ENCODE measurements around the gene ZC3H7B.
"Not testable (repeated sequence)": the region's sequence is repeated elsewhere in the genome, so short reads cannot be mapped to it uniquely, and the experiment has no call there.

The ZC3H7B gene

GRCh38 chr22:41301085-41302020, at the start of gene ZC3H7B:
Gene ZC3H7B (plus strand): TSS chr22:41301525. CDS start chr22:41320661, 19,136 bp downstream.
- peak; percentile 77 for DNase-seq

- no peak for DNase-seq
Measured at GRCh38 chr22:41252365-41252764, 49.0 kb upstream of the ZC3H7B start.

GRCh38 chr22:41254230-41254629, 47.1 kb upstream of the ZC3H7B start:
- no peak for DNase-seq

- DNase-seq: no peak
Measured at GRCh38 chr22:41256254-41257253, 44.8 kb upstream of the ZC3H7B start.

GRCh38 chr22:41257696-41258095, 43.6 kb upstream of the ZC3H7B start:
- DNase-seq: no peak

- not testable (repeated sequence) for DNase-seq
Measured at GRCh38 chr22:41259756-41260155, 41.6 kb upstream of the ZC3H7B start.

GRCh38 chr22:41260871-41261270, 40.5 kb upstream of the ZC3H7B start:
- DNase-seq: no peak

- DNase-seq: no peak
Measured at GRCh38 chr22:41261541-41262249, 39.6 kb upstream of the ZC3H7B start.

GRCh38 chr22:41262250-41262765, 39.0 kb upstream of the ZC3H7B start:
- DNase-seq: no peak

GRCh38 chr22:41263704-41264103, 37.6 kb upstream of the ZC3H7B start:
- no peak for DNase-seq

GRCh38 chr22:41264408-41264941, 36.9 kb upstream of the ZC3H7B start:
- DNase-seq: no peak

GRCh38 chr22:41267958-41268357, 33.4 kb upstream of the ZC3H7B start:
- DNase-seq: no peak

- no peak for DNase-seq
Measured at GRCh38 chr22:41271787-41272186, 29.5 kb upstream of the ZC3H7B start.

- DNase-seq: no peak
Measured at GRCh38 chr22:41273128-41273527, 28.2 kb upstream of the ZC3H7B start.

GRCh38 chr22:41274856-41275255, 26.5 kb upstream of the ZC3H7B start:
- DNase-seq: no peak

- DNase-seq: peak; percentile 74
Measured at GRCh38 chr22:41280065-41280464, 21.3 kb upstream of the ZC3H7B start.

GRCh38 chr22:41280854-41281253, 20.5 kb upstream of the ZC3H7B start:
- no peak for DNase-seq

- no peak for DNase-seq
Measured at GRCh38 chr22:41284465-41284864, 16.9 kb upstream of the ZC3H7B start.

- DNase-seq: peak; percentile 47
Measured at GRCh38 chr22:41285441-41285819, 15.9 kb upstream of the ZC3H7B start.

GRCh38 chr22:41285820-41286638, 15.3 kb upstream of the ZC3H7B start, which contains the start of gene RANGAP1:
Gene RANGAP1 (minus strand): TSS chr22:41286187. CDS start chr22:41281044, 5,143 bp downstream.
- peak; percentile 98 for DNase-seq

- DNase-seq: peak; percentile 18
Measured at GRCh38 chr22:41286639-41287091, 14.7 kb upstream of the ZC3H7B start.
